GM19025 (cell line): ENCODE measurements around the gene IL31RA.
"Not testable (repeated sequence)": the region's sequence is repeated elsewhere in the genome, so short reads cannot be mapped to it uniquely, and the experiment has no call there.

Experiments used
- ATAC-seq: cut with Tn5 transposase; IDR thresholded peaks from one replicate; pipeline ENCODE4 v1.9.1; 2021; ENCODE audit warnings: mild to moderate bottlenecking, low read depth, moderate library complexity; ENCODE audit not compliant: unreplicated experiment

The IL31RA gene

GRCh38 chr5:55850839-55851674 lies at the start of gene IL31RA:
Gene IL31RA (plus strand): TSS chr5:55851357. CDS start chr5:55851571, 214 bp downstream.
- ATAC-seq, result no peak

DNA sequence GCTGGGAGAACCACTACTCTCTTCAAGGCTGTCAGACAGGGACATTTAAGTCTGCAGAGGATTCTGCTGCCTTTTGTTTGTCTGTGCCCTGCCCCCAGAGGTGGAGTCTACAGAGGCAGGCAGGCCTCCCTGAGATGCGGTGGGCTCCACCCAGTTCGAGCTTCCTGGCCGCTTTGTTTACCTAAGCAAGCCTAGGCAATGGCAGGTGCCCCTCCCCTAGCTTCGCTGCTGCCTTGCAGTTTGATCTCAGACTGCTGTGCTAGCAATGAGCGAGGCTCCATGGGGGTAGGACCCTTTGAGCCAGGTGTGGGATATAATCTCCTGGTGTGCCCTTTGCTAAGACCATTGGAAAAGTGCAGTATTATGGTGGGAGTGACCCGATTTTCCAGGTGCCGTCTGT lies 42.3 kb upstream of the IL31RA start:
- ATAC-seq, result not testable (repeated sequence)

DNA sequence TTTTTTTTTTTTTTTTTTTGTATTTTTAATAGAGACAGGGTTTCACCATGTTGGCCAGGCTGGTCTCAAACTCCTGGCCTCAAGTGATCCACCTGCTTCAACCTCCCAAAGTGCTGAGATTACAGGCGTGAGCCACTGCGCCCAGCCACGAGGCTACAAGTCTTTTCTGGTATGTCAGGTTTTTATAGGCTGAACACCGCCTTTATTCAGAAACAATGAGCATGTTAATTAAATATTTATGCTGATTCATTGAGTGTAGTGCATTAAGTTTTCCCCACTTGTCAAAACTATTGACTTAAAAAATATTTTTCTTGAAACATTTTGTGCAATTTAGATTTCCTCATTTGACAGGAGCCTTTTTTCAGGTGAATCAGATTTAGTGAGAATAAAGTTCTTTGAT lies 35.2 kb upstream of the IL31RA start:
- not testable (repeated sequence) for ATAC-seq

- ATAC-seq, result no peak
Observed at GRCh38 chr5:55816342-55816741, 34.8 kb upstream of the IL31RA start.

DNA sequence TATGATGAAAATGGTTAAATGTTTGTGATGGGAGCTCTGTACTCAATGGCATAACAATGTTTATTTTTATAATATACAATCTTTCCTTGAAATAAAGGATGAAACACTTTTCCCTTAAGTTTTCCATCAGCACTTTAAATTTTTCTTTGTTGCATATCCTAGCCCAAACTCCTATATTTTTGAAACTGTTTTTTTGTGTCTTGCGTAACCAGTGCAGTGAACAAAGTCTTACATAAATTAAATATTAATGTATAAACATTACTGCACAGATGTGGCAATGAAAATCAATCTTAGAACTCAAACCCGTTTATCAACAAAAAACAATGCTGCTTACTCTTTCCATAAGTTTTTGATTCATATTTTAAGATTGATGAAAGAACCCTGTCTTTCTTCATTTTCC lies 34.1 kb upstream of the IL31RA start:
- no peak for ATAC-seq

DNA sequence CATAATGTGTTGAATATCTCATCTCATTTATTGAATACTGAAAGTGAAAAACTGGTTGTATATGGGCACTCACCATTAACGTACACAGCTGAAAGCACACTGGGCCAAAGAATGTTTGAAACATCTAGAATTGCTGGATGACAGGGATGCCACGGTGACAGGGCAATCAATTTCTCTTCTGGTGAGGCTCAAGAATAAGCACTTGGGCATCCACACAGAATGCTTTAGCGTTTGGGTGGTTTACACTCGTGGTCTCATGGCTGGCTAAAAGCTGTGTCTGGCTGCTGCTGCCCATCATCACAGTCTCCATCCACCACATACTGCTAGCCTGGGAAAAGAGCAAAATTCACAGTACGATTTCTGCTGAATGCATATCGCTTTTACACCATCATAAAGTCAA lies 30.7 kb upstream of the IL31RA start:
- ATAC-seq, result no peak

- no peak for ATAC-seq
Observed at GRCh38 chr5:55821731-55822512, 29.2 kb upstream of the IL31RA start.

GRCh38 chr5:55823151-55823796 lies 27.9 kb upstream of the IL31RA start:
- ATAC-seq, result no peak

- no peak for ATAC-seq
Observed at GRCh38 chr5:55829956-55830355, 21.2 kb upstream of the IL31RA start.

DNA sequence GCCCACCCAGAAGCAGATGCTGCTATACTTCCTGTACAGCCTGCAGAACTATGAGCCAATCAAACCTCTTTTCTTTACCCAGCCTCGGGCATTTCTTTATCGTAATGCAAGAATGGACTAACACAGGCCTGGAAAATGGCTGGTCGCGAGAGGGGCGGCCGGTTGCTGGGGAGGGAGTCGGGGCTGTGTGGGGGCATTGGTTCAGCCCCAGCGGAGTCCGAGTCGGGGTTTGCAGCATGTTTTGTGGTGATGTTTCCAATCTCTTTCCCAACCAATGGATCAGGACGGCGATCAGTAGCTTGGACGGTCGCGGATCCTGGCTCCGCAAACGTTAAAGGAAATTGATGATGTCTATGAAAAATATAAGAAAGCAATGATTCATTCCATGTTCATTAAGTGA lies 18.7 kb upstream of the IL31RA start:
- no peak for ATAC-seq

DNA sequence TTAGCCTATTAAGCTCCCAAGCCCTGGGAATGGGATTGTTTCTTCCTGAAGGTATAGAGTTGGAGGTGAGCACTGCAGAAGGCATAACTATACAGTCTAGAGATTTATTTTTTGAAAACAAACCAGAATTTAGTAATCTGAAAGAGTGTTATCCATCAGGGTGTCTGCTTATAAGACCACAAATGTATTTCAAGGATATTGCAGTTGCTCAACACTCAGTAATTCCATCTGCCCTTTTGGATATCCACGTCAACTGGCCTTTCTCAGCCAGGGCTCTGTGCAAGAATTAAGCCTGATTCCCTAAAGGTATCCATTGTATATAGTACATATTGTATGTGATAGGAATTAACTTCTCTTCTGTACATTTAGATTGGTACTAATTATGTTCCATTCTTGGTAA lies 15.0 kb upstream of the IL31RA start:
- no peak for ATAC-seq

- ATAC-seq, result no peak
Observed at GRCh38 chr5:55841976-55842375, 9.2 kb upstream of the IL31RA start.

DNA sequence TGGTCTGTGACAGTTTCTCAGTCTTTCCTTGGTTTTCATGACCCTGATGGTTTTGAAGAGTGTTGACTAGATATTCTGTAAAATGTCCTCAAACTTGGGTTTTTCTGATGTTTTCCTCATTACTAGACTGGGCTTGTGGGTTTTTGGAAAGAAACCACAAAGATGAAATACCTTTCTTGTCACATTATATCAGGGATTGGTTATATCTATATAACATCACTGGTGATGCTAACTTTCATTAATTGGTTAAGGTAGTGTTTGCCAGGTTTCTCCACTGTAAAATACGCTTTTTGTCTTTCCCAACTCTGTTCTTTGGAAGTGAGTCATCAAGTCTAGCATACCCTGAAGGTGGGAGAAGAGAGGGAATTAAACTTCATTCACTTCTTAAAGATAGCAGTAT lies 3.3 kb upstream of the IL31RA start:
- ATAC-seq, result no peak

GRCh38 chr5:55848783-55849182 lies 2.4 kb upstream of the IL31RA start:
- ATAC-seq, result no peak

DNA sequence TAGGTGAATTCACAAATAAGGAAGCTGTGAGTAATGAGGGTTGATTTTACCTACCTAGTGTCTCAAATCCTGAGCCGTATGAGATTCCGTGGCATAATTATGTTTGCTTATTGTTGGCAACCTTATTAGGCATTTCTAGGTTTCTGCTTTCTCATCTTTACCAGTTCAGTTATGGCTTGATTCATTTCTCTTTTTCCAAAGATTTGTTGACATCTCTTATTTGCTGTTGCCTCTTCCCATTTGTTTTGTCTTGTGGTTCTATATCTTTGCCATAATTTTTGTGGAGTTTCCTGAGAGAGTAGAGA lies 470 bp downstream of the IL31RA start:
- ATAC-seq, result no peak

DNA sequence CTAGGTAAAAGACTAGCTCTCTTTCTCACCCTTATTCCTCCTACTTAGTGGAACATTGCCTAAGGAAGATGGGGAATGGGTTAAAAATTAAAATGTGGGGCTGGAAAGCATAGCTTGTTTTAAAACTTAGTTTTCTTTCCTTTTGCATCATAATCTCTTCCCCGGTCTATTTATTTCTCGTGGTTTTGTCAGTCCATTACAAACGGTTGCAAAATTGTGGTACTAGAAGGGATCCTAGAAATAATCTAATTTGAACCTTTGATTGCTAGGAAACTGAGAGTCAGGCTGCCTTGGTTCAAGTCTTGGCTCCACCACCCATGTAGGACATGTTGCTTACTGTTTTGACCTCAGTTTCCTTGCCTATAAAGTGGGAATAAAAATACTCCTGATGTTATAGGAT lies 1.3 kb downstream of the IL31RA start:
- ATAC-seq, result no peak

- no peak for ATAC-seq
Observed at GRCh38 chr5:55853041-55853670, 2.0 kb downstream of the IL31RA start.

DNA sequence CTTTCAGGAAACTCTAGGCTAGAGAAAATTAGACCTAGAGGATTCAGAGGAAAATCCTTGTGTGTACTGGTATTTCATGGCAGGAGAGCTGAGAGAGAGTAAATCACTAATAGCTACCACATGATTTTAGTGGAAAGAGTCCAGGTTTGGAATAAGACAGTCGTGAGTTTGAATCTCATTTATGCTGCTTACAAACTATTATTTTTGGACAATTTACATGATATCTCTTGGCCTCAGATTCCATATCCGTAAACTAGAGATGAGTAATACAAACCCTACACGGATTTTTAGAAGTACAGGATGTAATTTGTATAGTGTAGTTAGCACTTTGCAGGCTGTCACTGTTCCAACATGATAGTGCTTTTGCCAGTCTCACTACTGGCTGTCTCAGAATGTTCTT lies 2.7 kb downstream of the IL31RA start:
- no peak for ATAC-seq

- no peak for ATAC-seq
Observed at GRCh38 chr5:55855509-55855908, 4.4 kb downstream of the IL31RA start.

DNA sequence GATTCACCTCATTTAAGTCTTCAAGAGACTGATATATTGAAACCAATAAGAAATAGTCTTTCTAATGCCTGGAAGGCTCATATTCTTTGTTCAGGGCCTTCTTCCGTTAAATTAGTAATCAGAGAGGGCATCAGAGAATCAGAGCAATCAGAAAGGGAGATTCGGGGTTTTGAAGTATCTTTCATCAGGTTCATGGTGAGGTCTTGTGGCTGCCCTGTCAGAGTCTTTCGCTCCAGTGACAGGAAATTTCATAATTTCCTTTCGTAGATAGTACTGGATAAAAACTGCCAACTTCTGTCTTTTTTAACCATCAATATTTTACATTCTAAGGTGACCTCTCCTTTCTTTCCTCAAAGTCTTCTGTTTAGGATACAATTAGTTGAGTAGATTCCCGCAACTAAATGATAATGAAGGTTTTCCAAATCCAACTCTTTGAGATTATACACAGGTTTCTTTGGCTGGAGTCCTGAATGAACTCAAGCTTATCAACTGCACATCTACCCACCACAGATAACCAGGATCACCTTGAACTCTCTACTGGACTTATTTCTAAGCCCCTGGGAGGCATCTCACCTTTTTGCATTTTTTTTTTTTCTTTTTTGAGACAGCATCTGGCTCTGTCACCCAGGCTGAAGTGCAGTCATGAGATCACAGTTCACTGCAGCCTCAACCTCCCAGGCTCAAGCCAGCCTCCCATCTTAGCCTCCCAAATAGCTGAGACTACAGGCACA lies 5.5 kb downstream of the IL31RA start:
- no peak for ATAC-seq
